Calu3 (cell line): ENCODE results near the gene GFRAL. TPM values are rescaled to one million over a fixed set of nuclear protein-coding genes. Genes with fewer than 3 reads are reported as not detected.

Experiments
- BruUV-seq: library from RNA; stranded (reverse); fragments of 400-500 nt; replicated peaks from 2 replicates; lab custom pipeline; 2021; lab: Mats Ljungman, UMichigan
- CTCF ChIA-PET: fragments of 300-600 bp; sonication (Branson Sonifier 250); formaldehyde crosslinking; loops from one replicate; lab custom pipeline; 2022; ENCODE audit warnings: antibody characterized with exemption; lab: Charles Lee
- DNase-seq: peaks from one replicate; pipeline ENCODE4 v3.0.0; 2022
- H3K27ac Mint-ChIP-seq: one replicate; pipeline ENCODE4 v1.8.0; 2022; ENCODE audit warnings: mixed read lengths; ENCODE audit not compliant: unreplicated experiment
- H3K27me3 Mint-ChIP-seq: one replicate; pipeline ENCODE4 v1.8.0; 2022; ENCODE audit warnings: mixed read lengths; ENCODE audit not compliant: unreplicated experiment
- H3K36me3 Mint-ChIP-seq: one replicate; pipeline ENCODE4 v1.8.0; 2022; ENCODE audit warnings: mild to moderate bottlenecking, moderate library complexity, mixed read lengths; ENCODE audit not compliant: insufficient read depth, unreplicated experiment
- H3K4me1 Mint-ChIP-seq: one replicate; pipeline ENCODE4 v1.8.0; 2022; ENCODE audit warnings: mild to moderate bottlenecking, low read depth, mixed read lengths; ENCODE audit not compliant: unreplicated experiment
- H3K4me3 Mint-ChIP-seq: one replicate; pipeline ENCODE4 v1.8.0; 2022; ENCODE audit warnings: mild to moderate bottlenecking, low read depth, moderate library complexity, mixed read lengths; ENCODE audit not compliant: unreplicated experiment
- H3K9me3 Mint-ChIP-seq: one replicate; pipeline ENCODE4 v1.8.0; 2022; ENCODE audit warnings: low read depth, mixed read lengths; ENCODE audit not compliant: unreplicated experiment
- CTCF ChIP-seq: fragments of 200-600 bp; IDR thresholded peaks from one replicate; pipeline ENCODE4 v1.8.0; 2022; ENCODE audit warnings: antibody characterized with exemption; ENCODE audit not compliant: unreplicated experiment
- intact Hi-C: fragments of 100-400 bp; cut with micrococcal nuclease; formaldehyde crosslinking; loops from one replicate; pipeline ENCODE4 v1.10.0; 2022; ENCODE audit not compliant: unreplicated experiment
- total RNA-seq: library from RNA; stranded (reverse); gene quantifications from 2 replicates; pipeline ENCODE4 v1.2.3, GENCODE V29; 2022

GFRAL gene
- total RNA-seq, 1 experiment from 2014 or later: not detected

GRCh38 chr6:55304747-55305146, 22.5 kb upstream of the GFRAL start:
- Mint-ChIP-seq H3K27ac (no peak overlapping the region), H3K4me1 (no peaks in the 10 kb centered on the region), H3K4me3 (no peak overlapping the region), H3K36me3 (no peaks in the 10 kb centered on the region), H3K9me3 (no peaks in the 10 kb centered on the region), H3K27me3 (no peaks in the 10 kb centered on the region)
- CTCF ChIA-PET: no interaction called here
- no peak for TF ChIP-seq CTCF
- DNase-seq: no peak
- BruUV-seq: no TSS peak
- intact Hi-C loops: no loop called here

GRCh38 chr6:55319961-55320695, 7.1 kb upstream of the GFRAL start:
- intact Hi-C loops: no loop called here
- Mint-ChIP-seq H3K27me3 (no peaks in the 10 kb centered on the region), H3K36me3 (no peaks in the 10 kb centered on the region), H3K9me3 (peaks cover 4% of the 10 kb centered on the region), H3K4me3 (no peak overlapping the region), H3K4me1 (no peaks in the 10 kb centered on the region), H3K27ac (no peak overlapping the region)
- CTCF ChIA-PET: interaction anchor here (0.7 kb wide), 1 partner anchor 423 kb away, joined by 4 read pairs; no protein-coding TSS in a partner anchor
- TF ChIP-seq CTCF: no peak
- DNase-seq: no peak
- no TSS peak for BruUV-seq

- TF ChIP-seq CTCF: no peak
- no peaks in the 10 kb centered on the region for H3K36me3 Mint-ChIP-seq
- intact Hi-C loops: no loop called here
- BruUV-seq: no TSS peak
- H3K27ac Mint-ChIP-seq: no peak overlapping the region
- H3K27me3 Mint-ChIP-seq: no peaks in the 10 kb centered on the region
- no peak overlapping the region for H3K4me3 Mint-ChIP-seq
- no peaks in the 10 kb centered on the region for H3K4me1 Mint-ChIP-seq
- CTCF ChIA-PET: no interaction called here
- DNase-seq: no peak
- H3K9me3 Mint-ChIP-seq: peaks cover 4% of the 10 kb centered on the region
Observed at GRCh38 chr6:55320696-55321086, 6.6 kb upstream of the GFRAL start.

GRCh38 chr6:55377150-55377549, 49.9 kb downstream of the GFRAL start:
- H3K27ac Mint-ChIP-seq: no peak overlapping the region
- H3K36me3 Mint-ChIP-seq: no peaks in the 10 kb centered on the region
- H3K27me3 Mint-ChIP-seq: peaks cover 68% of the 10 kb centered on the region
- H3K4me3 Mint-ChIP-seq: no peak overlapping the region
- CTCF ChIA-PET: no interaction called here
- no peak for DNase-seq
- intact Hi-C loops: no loop called here
- no TSS peak for BruUV-seq
- no peak for TF ChIP-seq CTCF
- peaks cover 2% of the 10 kb centered on the region for H3K9me3 Mint-ChIP-seq
- no peaks in the 10 kb centered on the region for H3K4me1 Mint-ChIP-seq
